ENCODE results near the gene UNC5A.

- TF ChIP-seq, protein P1, sequence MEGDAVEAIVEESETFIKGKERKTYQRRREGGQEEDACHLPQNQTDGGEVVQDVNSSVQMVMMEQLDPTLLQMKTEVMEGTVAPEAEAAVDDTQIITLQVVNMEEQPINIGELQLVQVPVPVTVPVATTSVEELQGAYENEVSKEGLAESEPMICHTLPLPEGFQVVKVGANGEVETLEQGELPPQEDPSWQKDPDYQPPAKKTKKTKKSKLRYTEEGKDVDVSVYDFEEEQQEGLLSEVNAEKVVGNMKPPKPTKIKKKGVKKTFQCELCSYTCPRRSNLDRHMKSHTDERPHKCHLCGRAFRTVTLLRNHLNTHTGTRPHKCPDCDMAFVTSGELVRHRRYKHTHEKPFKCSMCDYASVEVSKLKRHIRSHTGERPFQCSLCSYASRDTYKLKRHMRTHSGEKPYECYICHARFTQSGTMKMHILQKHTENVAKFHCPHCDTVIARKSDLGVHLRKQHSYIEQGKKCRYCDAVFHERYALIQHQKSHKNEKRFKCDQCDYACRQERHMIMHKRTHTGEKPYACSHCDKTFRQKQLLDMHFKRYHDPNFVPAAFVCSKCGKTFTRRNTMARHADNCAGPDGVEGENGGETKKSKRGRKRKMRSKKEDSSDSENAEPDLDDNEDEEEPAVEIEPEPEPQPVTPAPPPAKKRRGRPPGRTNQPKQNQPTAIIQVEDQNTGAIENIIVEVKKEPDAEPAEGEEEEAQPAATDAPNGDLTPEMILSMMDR (IDR thresholded peaks at IDR 0.05) = no peak
- no peak for TF ChIP-seq POLR2A (IDR thresholded peaks at IDR 0.05)
Measured at GRCh38 chr5:176888016-176888864, 77.9 kb downstream of the UNC5A start.

Data from testis (tissue), 2 donors.